GM12801 (cell line): ENCODE data around the gene RPAP3.

Experiments used
- CTCF ChIP-seq: IDR thresholded peaks from one replicate; pipeline ENCODE4 v1.5.1; 2011; ENCODE audit warnings: control low read depth; ENCODE audit not compliant: insufficient read length; ENCODE audit errors: extremely low read depth

Gene RPAP3

GRCh38 chr12:47751561-47751960 lies 45.7 kb upstream of the RPAP3 start:
- no peak for TF ChIP-seq CTCF

GRCh38 chr12:47750916-47751470 lies 45.2 kb upstream of the RPAP3 start:
- no peak for TF ChIP-seq CTCF

- TF ChIP-seq CTCF: no peak
These were observed 44.5 kb upstream of the RPAP3 start for GRCh38 chr12:47750229-47750798.

GRCh38 chr12:47748899-47749298 lies 43.1 kb upstream of the RPAP3 start:
- TF ChIP-seq CTCF: no peak

- no peak for TF ChIP-seq CTCF
These were observed 42.6 kb upstream of the RPAP3 start for GRCh38 chr12:47748507-47748828.

- TF ChIP-seq CTCF: no peak
These were observed 42.0 kb upstream of the RPAP3 start for GRCh38 chr12:47747596-47748506.

GRCh38 chr12:47747126-47747525 lies 41.3 kb upstream of the RPAP3 start:
- no peak for TF ChIP-seq CTCF
